Umbilical cord (tissue), 2 donors: ENCODE measurements around the gene SHH. TPM values are rescaled to one million over a fixed set of nuclear protein-coding genes. Genes with fewer than 3 reads are reported as not detected.
"Not testable (repeated sequence)": the region's sequence is repeated elsewhere in the genome, so short reads cannot be mapped to it uniquely, and the experiment has no call there.

Source experiments
- DNase-seq: peaks from one replicate; pipeline ENCODE4 v3.0.0-alpha.2; 2015; ENCODE audit warnings: low spot score
- total RNA-seq: library from RNA; depleted of rRNA; stranded (reverse); fragments of >200 nt; gene quantifications from one replicate; pipeline ENCODE4 v1.2.3, GENCODE V29; 2014; ENCODE audit warnings: low replicate concordance; ENCODE audit not compliant: insufficient read depth

The SHH gene
- total RNA-seq, 1 donor from 2014 or later, result 1.2 TPM

DNA sequence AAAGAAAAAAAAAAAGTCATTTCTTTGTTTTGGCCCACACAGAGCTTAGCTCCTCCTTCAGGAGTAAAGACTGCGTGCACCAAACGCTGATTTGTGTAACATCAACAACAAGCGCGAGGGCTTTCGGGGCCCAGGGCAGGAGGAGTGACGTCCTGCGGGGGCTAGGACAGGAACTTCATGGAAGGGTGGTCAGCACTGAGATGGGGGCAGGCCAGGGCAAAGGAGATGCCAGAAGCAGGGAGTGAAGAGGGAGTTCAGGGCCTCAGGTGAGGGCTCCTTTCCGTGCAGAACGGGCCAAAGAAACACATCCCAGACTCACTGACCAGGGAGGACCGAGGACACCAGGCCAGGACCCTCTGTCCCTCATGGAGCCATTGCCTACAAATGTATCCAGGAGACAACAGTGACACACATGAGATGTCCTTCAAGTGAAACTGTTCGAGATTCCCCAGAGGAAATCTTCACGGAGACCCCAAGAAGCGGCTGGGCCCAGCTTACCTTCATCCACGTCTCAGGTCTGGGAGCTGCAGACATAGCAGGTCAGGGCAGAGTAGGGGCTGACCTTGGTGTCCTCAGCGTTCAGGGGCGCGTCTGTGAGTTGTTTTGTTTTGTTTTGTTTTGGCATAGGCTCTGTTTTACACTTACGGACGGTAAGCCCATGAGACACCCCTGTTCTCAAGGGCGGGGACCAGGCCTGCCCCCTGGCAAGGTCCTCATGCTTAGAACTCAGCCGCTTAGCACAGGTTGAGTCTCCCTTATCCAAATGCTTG is 30.4 kb upstream of the SHH start:
- no peak for DNase-seq

DNA sequence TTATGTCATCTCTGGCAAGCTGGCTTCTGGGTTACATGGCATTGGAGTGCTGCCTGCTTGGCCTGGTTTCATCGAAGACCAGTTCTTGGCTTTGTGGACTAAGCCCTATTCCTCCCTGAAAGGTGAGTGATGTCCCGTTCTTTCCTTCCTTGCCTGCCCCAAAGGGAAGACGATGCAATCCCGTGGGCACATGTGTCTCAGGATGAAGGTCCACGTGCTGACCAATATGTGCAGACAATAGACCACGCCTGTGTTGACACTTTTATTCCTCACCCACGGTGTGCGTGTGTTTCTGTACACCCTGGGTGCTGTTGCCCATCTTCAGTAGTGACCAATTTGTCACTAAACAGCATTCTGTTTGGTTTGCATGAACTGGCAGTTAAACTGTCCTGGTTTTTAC is 28.6 kb upstream of the SHH start:
- no peak for DNase-seq

DNA sequence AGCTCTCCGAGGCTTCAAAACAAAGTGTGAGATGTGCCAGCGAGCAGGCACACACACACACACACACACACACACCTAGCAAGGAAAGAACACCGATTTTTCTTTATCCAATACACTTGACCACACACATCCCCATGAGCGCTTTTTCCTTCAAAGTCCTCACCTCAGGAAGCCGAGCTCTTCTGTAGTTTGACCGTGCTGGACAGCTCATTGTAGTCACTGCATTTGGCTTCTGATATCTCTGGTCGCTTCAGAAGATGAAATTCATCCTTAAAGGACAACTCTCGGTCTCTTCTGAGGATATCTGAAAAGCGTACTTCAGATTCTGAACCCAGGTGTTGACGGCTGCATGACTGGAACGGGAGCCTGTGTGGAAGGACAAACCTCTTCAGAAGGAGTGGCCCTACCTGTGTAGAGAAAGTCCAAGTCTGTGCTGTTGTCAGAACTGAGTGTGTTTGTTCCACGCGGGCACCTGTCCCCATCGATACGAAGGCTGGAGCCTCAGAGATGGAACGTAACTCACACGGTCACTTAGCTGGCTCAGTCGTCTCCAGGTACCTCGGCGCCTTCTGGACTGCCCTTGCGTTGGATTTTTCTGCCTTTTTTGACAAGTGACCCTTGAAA is 28.1 kb upstream of the SHH start:
- DNase-seq, result no peak

DNA sequence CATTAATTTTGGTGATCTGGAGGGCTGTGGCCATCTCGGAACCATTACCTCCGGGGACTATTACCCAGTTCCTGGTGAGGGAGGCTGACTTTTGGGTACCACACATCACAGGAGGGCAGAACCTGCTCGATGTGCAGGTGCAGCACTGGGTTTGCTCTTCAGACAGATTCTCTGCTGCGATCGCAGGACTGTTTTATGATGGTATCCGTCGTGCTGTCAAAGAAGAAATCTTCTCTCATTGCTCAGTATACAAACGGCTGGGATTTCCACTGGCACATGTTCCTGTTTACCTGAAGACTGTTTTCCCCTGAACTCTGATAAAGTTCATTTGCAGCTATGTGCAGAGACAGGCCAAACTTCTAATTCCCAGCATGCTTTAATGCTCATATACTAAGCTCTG is 27.2 kb upstream of the SHH start:
- no peak for DNase-seq

DNA sequence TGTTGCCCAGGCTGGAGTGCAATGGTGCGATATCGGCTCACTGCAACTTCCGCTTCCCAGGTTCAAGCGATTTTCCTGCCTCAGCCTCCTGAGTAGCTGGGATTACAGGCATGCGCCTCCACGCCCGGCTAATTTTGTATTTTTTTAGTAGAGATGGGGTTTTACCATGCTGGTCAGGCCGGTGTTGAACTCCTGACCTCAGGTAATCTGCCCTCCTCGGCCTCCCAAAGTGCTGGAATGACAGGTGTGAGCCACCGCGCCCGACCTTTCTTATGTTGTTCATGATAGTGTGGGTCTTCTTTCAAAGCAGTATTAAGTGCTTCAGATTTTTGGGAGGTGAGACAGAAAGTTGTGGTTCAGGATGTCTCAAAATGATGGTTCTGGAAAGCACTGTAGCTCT is 26.0 kb upstream of the SHH start:
- DNase-seq, result not testable (repeated sequence)

DNA sequence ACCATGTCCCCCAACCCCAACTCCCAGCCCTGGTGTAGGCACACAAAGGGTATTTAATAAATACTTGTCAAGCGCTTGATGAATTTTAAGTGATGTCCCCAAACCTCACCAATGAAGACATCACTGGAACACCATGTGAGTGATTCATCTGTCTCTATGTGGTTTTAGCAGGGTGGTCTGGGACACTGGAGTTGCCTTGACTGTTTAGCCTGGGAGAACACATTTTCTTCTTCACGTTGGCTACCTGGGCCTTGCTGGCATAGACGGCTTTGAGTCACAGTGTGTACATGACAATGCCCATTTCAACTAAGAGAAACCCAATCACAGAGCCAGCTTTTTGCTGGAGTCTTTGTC is 24.8 kb upstream of the SHH start:
- no peak for DNase-seq

DNA sequence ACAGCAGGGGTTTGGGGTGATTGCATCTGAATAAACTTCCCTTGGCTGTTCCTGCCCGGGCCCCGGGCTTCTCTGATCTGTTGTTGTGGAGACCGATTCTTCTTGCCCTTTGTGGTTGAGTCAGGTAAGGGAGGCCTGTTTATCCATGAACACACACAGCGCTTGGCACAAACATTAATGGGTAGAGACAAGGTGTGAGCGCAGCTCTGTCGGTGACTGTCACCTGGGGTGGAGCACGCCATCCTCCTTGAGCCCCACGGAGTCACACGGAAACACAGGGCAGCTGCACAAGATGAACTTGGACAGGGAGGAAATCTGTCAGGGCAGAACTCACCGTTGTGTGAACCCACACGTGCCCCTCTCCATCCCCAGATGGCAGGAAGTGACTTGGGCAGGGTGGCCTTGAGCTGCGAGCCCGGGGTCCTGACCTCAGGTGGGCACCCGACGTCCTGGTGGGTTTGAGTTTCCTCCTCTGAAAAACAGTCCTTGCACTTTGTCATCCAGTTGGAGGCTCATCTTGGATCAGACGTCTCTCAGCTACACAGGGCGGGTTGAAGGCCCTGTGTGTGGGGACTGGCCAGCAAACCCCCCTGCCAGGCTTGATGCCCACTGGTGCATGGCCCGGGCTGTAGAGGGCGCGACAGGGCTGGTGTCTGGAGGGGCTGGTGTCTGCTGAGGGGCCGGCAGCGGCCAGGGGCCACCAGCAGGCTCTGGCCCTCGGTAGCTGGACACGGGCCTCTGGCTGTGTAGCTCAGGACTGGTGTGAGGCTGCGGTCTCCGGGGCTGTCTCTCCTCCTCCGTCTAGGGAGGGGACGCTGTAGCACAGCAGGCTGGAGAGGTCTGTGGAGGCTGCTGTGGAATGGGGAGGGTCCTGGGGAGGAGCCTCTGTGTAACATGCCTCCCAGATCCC is 24.2 kb upstream of the SHH start:
- no peak for DNase-seq

DNA sequence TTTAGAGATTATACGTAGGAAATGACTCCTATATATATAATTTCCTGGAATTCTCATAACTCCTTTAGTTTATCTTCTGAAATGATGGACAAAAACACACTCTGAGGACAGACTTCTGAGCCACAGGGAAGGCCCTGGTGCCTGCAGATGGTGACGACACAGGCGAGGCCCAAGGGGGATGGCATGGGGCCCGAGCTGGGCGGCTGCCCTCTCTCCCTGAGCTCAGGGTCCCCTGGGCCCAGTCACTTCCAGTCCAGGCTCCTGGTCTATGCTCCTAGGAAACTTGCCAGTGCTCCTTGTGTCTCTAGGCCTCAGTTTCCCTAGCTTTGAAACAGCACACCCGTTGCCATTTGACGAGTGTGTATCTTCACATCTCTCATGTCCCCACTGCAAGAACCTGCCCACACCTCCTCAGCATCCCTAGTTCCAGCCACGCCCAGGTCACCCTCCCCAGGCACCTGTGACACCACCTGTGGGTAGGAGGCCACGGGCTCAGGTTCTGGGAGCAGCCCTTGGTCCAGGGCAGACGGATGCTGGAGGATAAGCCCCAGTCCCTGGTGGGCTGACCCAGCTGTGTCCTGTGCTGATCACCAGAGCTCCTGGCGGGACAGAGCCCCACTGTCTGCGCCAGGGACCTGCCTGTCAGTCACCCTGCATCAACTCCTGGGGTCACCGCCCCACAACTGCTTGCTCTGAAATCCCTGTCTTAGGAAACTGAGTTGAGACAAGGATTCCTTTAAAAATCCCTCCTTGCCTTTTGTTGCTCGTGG is 23.4 kb upstream of the SHH start:
- DNase-seq, result no peak

DNA sequence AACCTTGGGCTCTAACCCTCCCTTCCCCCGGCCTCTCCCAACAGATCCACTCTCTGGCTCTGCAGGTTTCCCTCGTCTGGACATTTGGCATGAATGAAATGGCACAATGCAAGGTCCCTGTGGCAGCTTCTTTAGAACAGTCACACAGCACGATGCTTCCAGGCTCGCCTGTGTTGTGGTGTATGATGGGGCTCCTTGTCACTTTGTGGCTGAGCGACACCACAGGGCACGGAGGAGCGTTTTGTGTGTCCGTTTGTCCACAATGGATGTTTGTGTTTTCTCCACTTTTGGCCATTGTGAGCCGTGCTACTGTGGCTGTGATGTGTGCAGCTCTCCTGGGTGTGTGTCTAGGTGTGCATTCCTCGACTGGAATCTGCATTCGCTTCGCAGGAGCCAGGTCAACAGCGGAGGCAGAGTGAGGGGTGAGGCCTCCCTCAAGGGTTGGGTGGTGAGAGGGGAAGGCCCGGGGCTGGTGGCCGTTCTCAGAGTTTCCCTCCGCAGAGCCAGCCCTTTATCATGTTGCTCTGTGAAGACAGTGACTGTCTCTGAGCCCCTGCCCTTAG is 22.3 kb upstream of the SHH start:
- DNase-seq, result no peak

DNA sequence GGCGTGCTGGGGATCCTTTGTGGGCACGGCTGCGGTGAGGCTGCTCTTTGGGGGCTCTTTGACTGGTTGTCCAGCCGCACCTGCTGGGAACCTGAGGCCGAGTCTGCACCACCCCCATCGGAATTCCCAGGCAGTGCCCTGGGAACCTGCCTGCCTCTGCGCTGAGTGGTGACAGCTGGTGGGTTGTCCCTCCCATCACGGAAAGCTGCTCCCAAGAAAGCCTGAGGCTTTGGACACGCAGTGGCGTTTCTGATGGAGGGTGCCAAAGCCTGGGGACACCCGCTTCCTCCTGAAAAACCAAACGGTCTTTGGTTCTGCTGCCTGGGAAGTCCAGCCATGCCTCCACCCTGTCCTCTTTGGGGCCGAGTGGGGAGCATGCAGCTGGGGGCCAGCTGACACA is 21.4 kb upstream of the SHH start:
- no peak for DNase-seq

DNA sequence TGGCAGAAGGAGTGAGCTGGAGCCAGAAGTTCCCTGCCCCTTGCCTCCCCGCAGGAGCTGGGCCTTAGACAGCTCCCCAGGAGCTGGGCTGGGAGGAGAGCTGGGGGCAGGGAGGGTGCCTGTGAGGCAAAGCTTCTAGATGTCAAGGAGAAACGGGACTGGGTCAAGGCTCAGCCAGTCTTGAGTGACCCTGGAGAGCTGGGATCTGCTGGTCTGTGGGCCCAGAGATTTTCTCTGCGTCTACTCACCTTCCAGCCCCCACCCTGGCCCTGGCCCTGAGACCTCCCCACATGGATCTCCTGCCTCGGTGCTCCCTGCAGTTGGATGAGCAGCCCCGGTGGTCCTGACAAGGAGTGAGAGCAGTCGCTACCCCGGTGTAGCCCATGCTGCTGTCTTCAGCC is 20.3 kb upstream of the SHH start:
- no peak for DNase-seq

DNA sequence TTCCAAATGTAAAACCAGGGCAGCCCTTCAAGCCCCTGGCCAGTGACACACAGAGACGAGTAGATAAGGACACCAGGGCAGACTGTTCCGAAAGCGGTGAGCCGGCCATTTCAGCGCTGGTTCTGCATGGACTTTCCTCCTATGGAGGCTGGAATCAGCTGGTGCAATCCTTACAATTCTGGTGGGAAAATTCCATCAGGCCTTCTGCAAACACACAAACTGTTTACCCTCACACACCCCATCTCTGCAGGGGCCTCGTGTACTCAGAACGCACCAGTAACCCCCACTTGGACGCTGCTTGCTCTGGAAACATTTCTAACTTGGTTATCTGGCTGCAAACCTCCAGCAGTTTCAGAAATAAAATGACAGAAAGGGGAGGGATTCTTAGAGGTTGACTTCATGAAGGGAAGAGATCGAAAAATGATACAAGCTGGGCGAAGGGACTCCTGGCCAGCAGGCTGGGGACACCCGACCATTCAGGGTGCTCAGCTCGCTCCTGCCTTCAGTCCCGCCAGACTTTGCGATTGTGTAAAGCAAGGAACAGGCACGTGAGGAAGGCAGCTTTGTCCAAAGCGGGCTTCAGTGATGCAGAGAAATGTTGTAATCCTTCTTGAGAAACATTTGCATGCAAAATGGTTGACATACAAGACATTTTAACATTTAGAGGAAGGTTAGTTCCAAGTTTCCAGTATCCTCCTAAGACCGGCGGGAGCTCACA is 19.7 kb upstream of the SHH start:
- no peak for DNase-seq

DNA sequence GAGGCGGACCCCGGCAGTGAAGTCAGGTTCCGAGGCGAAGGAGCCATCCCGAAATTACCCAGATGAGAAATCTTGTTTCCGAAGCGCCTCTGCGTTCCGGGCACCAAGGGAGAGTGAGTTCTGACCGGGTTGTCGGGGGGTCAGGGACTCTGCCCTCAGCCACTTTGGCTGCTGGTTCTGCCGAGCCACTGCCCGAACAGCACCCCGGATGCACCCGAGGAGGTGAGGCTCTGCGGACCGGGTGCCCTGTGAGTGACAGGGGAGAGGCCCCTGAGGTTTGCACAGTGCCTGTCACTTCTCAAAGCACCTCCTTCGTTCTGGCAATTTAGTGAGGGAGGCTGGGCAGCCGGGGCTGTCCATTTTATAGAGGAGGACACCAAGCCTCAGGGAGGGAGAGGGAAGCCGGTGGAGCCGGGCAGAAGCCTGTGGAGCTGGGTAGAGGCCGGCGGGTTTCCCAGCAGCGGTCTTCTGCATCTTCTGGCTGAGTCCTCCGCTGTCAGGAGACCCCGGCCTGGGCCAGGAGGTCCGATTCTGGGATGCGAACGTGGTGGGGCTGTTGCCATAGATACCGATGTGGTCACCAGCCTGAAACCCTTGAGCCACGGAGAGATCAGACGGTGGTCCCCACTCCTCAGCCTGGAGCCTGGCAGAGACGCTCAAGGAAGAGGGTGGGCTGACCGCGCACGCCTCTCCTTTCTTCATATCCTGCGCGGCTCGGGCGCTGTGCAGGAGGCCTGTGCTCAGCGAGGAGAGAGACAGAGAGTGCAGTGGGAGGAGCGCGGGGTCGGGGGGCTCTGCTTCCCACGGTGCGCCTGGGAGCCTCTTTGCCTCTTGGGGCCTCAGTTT is 18.9 kb upstream of the SHH start:
- no peak for DNase-seq

DNA sequence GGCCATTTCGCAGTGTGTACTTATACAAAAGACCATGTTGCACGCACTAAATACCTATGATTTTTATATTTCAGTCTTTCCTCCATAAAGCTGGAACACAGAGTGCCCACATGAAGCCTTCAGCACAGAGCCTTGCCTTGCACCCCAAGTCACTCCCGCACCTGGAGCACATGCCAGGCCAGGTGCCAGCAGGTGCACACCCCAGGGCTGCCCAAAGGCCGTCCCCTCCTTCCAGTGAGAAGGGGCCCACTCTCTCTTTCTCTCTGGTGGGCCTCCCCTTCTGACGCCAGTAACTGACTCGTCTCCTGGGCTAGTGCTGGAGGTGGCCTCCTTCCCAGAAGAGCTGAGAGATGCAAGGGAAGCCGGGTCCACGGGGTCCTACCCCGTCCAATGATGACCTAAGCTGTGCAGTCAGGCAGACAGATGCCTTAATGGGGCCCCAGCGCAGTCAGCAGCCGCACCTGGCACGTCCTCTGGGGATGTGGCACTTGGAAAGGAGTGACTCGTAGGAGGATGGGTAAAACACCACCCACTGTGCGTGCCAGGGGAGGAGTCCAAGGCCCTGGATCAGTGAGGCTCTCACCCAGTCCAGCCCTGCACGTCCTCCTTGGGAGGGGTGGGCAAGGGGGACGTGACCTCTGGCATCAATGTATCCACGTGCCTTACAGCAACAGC is 17.7 kb upstream of the SHH start:
- no peak for DNase-seq

DNA sequence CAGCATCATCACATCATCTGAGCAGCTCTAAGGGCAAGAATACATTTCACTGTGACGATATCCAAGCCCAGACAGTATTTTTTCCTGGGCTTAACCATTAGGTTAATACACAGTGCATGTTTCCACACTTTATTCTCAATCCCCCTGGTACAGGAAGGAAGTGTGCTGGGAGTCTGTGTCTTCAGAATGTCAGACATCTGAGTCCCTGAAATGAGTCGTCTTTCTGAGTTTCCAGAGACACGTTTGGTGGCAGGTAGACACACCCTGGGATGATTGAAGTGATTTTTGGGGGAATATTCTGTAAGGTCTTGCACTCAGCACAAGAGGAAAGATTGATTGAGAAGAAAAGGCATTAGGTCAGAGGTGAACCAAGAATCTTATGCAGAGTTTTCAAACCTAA is 13.1 kb upstream of the SHH start:
- no peak for DNase-seq

DNA sequence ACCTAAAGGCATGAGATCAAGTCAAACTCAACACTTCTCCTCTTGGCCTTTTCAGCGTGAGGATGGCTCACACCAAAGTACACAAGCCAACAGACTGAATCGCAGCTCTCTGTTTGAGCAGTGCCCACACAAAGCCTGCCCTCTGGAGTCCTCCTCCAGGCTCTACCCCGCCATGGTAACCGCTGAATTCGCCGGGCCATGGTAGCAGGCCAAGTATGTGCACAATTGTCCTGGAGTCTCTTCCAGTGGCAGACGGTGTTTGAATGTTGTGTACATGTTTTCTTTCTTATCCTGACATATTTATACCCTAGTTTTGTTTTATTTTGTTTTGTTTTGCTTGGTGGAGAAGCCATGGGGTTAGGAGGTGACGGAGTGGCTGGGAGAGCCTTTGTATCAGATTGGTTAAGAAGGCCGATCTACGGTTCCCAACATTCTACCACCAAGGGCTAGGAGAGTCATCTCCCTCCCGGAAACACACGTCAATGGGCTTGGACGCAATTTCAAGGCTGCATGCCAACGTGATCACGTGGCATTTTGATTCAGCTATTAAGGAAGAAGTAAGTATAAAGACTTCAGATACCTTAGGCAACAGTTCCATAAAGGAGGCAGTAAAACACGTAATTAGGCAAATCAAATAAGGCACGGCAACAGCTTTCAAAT is 12.1 kb upstream of the SHH start:
- no peak for DNase-seq

DNA sequence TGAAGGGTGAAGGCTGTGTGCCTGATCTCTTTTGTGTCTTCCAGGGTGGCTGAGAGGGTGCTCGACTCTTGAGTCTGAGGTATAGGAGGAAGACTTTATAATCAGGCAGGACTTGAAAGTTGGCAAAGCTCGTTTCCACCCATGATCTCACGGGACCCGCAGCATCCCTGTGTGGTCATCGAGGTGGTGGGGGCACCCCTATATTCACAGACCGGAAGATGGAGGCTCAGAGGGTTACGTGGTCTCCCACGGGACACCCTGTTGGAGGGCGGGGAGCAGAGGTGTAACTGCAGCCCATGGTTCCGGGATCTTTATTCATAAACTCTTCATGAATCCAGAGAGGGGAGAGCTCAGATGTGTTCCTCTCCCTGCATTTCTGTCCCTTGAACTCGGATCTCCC is 9.6 kb upstream of the SHH start:
- no peak for DNase-seq

DNA sequence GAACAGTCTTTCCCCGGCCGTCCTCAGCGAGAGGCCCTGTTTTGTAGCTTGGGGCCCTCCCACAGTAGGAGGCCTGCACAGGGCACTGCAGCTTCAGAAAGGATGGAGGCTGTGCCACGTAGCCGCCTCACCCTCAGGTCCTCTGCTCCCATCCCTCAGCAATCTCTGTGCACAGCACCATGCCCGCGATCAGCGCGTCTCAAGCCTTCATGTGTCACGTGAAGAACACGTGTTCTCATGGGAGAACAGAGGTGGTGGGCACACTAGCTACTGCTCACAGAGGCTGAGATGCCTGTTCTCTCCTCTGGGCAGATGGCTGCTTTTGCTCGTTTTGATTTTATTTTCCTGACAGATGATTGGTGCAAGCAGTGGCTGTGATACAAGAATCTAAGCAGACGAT is 8.5 kb upstream of the SHH start:
- DNase-seq, result no peak

DNA sequence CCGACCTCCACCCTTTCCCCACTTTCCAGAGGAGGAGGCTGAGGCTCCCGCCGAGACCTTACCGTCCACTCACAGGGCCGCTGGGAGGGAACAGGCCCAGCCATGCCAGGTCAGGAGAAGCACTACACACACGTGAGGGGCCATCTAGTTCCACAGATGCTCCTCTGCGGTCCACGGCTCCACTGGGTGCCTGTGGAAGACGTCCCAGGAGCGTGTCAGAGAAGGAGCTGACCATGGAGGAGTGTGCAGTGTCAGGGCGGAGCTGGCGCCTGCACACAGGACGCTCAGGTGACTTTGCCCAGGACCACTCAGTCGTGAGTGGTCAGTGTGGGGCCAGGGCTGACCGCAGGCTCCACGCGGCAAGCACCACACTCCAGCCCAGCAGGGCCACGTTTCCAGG is 8.0 kb upstream of the SHH start:
- no peak for DNase-seq
